Measurements from ENCODE around the gene AP2S1. TPM values are rescaled to one million over a fixed set of nuclear protein-coding genes. Genes with fewer than 3 reads are reported as not detected.

AP2S1 gene
- total and polyA plus RNA-seq, 4 donors: 73.0 to 191 (median 156) TPM

GRCh38 chr19:46802152-46802551, 48.5 kb downstream of the AP2S1 start:
- H3K9ac ChIP-seq (ENCODE audit: insufficient read depth in 1 of 2, low read length in 2 of 2): no peak overlapping the region
- WGBS, 2 donors: 95 to 96% methylated on average over 5 of the region's 5 CpGs
- H3K9me3 ChIP-seq (ENCODE audit: control insufficient read depth in 4 of 4, insufficient read depth in 3 of 4, low read length in 3 of 4): no peaks in the 10 kb centered on the region
- H3K36me3 ChIP-seq (ENCODE audit: control insufficient read depth in 4 of 4, insufficient read depth in 4 of 4, low read length in 4 of 4): no peaks in the 10 kb centered on the region
- no peak overlapping the region for H3K4me3 ChIP-seq
- H3K27me3 ChIP-seq (ENCODE audit: control insufficient read depth in 3 of 3, insufficient read depth in 3 of 3, low read length in 2 of 3): no peaks in the 10 kb centered on the region
- TF ChIP-seq, protein P1, sequence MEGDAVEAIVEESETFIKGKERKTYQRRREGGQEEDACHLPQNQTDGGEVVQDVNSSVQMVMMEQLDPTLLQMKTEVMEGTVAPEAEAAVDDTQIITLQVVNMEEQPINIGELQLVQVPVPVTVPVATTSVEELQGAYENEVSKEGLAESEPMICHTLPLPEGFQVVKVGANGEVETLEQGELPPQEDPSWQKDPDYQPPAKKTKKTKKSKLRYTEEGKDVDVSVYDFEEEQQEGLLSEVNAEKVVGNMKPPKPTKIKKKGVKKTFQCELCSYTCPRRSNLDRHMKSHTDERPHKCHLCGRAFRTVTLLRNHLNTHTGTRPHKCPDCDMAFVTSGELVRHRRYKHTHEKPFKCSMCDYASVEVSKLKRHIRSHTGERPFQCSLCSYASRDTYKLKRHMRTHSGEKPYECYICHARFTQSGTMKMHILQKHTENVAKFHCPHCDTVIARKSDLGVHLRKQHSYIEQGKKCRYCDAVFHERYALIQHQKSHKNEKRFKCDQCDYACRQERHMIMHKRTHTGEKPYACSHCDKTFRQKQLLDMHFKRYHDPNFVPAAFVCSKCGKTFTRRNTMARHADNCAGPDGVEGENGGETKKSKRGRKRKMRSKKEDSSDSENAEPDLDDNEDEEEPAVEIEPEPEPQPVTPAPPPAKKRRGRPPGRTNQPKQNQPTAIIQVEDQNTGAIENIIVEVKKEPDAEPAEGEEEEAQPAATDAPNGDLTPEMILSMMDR (IDR thresholded peaks at IDR 0.05; ENCODE audit: control extremely low read depth, extremely low read depth): no peak
- ATAC-seq (ENCODE audit: insufficient read depth, low FRiP score) (no peak), DNase-seq (no peak)
- peaks cover 0 to 8% (median 0%) of the 10 kb centered on the region in 5 donors for H3K4me1 ChIP-seq (ENCODE audit: control insufficient read depth in 5 of 5, insufficient read depth in 5 of 5, low read length in 5 of 5)
- no peak overlapping the region for H3K27ac ChIP-seq (ENCODE audit: low read depth in 1 of 2, low read length in 1 of 2)

- 98 to 99% methylated on average over 2 of the region's 2 CpGs for WGBS, 2 donors
- H3K36me3 ChIP-seq (ENCODE audit: control insufficient read depth in 4 of 4, insufficient read depth in 4 of 4, low read length in 4 of 4): no peaks in the 10 kb centered on the region
- no peaks in the 10 kb centered on the region for H3K27me3 ChIP-seq (ENCODE audit: control insufficient read depth in 3 of 3, insufficient read depth in 3 of 3, low read length in 2 of 3)
- H3K4me3 ChIP-seq: no peak overlapping the region
- no peaks in the 10 kb centered on the region for H3K9me3 ChIP-seq (ENCODE audit: control insufficient read depth in 4 of 4, insufficient read depth in 3 of 4, low read length in 3 of 4)
- H3K27ac ChIP-seq (ENCODE audit: low read depth in 1 of 2, low read length in 1 of 2): no peak overlapping the region
- ATAC-seq (ENCODE audit: insufficient read depth, low FRiP score) (no peak), DNase-seq (no peak)
- TF ChIP-seq, protein P1 (IDR thresholded peaks at IDR 0.05; ENCODE audit: control extremely low read depth, extremely low read depth): no peak
- peaks cover 0 to 23% (median 3%) of the 10 kb centered on the region in 5 donors for H3K4me1 ChIP-seq (ENCODE audit: control insufficient read depth in 5 of 5, insufficient read depth in 5 of 5, low read length in 5 of 5)
- H3K9ac ChIP-seq (ENCODE audit: insufficient read depth in 1 of 2, low read length in 2 of 2): no peak overlapping the region
These were observed 51.9 kb downstream of the AP2S1 start for GRCh38 chr19:46798713-46799112.

DNA sequence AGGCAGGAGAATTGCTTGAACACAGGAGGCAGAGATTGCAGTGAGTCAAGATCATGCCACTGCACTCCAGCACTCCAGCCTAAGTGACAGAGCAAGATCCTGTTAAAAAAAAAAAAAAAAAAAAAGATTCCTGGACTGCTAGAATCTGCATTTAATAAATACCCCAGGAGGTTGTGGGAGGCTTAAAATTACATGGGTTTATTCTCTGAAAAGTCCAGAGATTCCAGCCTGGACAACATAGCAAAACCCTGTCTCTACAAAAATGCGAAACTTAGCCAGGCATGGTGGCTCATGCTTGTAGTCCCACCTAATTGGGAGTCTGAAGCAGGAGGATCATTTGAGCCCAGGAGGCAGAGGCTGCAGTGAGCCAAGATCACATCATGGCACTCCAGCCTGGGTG, 52.8 kb downstream of the AP2S1 start:
- no peaks in the 10 kb centered on the region for H3K27me3 ChIP-seq (ENCODE audit: control insufficient read depth in 3 of 3, insufficient read depth in 3 of 3, low read length in 2 of 3)
- TF ChIP-seq, protein P1 (IDR thresholded peaks at IDR 0.05; ENCODE audit: control extremely low read depth, extremely low read depth): no peak
- H3K9ac ChIP-seq (ENCODE audit: insufficient read depth in 1 of 2, low read length in 2 of 2): no peak overlapping the region
- no peaks in the 10 kb centered on the region for H3K36me3 ChIP-seq (ENCODE audit: control insufficient read depth in 4 of 4, insufficient read depth in 4 of 4, low read length in 4 of 4)
- H3K27ac ChIP-seq (ENCODE audit: low read depth in 1 of 2, low read length in 1 of 2): no peak overlapping the region
- H3K9me3 ChIP-seq (ENCODE audit: control insufficient read depth in 4 of 4, insufficient read depth in 3 of 4, low read length in 3 of 4): no peaks in the 10 kb centered on the region
- DNase-seq: no peak
- peaks cover 0 to 27% (median 3%) of the 10 kb centered on the region in 5 donors for H3K4me1 ChIP-seq (ENCODE audit: control insufficient read depth in 5 of 5, insufficient read depth in 5 of 5, low read length in 5 of 5)
- no peak for ATAC-seq (ENCODE audit: insufficient read depth, low FRiP score)
- 97 to 100% methylated on average over 1 of the region's 1 CpG for WGBS, 2 donors
- no peak overlapping the region for H3K4me3 ChIP-seq

GRCh38 chr19:46791944-46792343, 58.7 kb downstream of the AP2S1 start:
- DNase-seq (peak; percentile 27 to 76 (median 42)), ATAC-seq (ENCODE audit: insufficient read depth, low FRiP score) (no peak)
- peaks cover 0 to 29% (median 9%) of the 10 kb centered on the region in 5 donors for H3K4me1 ChIP-seq (ENCODE audit: control insufficient read depth in 5 of 5, insufficient read depth in 5 of 5, low read length in 5 of 5)
- WGBS, 2 donors: 14 to 37% methylated on average over 5 of the region's 5 CpGs
- TF ChIP-seq, protein P1 (IDR thresholded peaks at IDR 0.05; ENCODE audit: control extremely low read depth, extremely low read depth): no peak
- H3K27ac ChIP-seq (ENCODE audit: low read depth in 1 of 2, low read length in 1 of 2): peak overlapping the region in 1 of 2 donors; percentile 56
- no peak overlapping the region for H3K9ac ChIP-seq (ENCODE audit: insufficient read depth in 1 of 2, low read length in 2 of 2)
- H3K9me3 ChIP-seq (ENCODE audit: control insufficient read depth in 4 of 4, insufficient read depth in 3 of 4, low read length in 3 of 4): no peaks in the 10 kb centered on the region
- peaks cover 0 to 10% (median 0%) of the 10 kb centered on the region in 4 donors for H3K36me3 ChIP-seq (ENCODE audit: control insufficient read depth in 4 of 4, insufficient read depth in 4 of 4, low read length in 4 of 4)
- H3K27me3 ChIP-seq (ENCODE audit: control insufficient read depth in 3 of 3, insufficient read depth in 3 of 3, low read length in 2 of 3): no peaks in the 10 kb centered on the region
- H3K4me3 ChIP-seq: no peak overlapping the region
